Astrocyte (in vitro differentiated cells and primary cell): ENCODE data around the gene MAP7. TPM values are rescaled to one million over a fixed set of nuclear protein-coding genes. Genes with fewer than 3 reads are reported as not detected.

ENCODE experiments used
- DNase-seq: peaks from one replicate; pipeline ENCODE4 v3.0.0-alpha.2; 2010; ENCODE audit warnings: low read depth
- FAIRE-seq: peaks from 2 replicates; lab custom pipeline; 2011; peaks lifted over from hg19 to GRCh38; lab: Jason Lieb, UNC
- H2AFZ ChIP-seq: 2 replicates; pipeline ENCODE4 v1.6.0; 2012; ENCODE audit warnings: low read depth, low read length, inconsistent platforms
- H3K27ac ChIP-seq: 2 replicates; pipeline ENCODE4 v1.5.1; 2011; ENCODE audit warnings: low read depth, low read length, inconsistent platforms
- H3K27me3 ChIP-seq: 2 replicates; pipeline ENCODE4 v1.6.0; 2011; ENCODE audit warnings: low read length, inconsistent platforms; ENCODE audit not compliant: insufficient read depth
- H3K36me3 ChIP-seq: 2 replicates; pipeline ENCODE4 v1.5.1; 2011; ENCODE audit warnings: low read length, inconsistent platforms; ENCODE audit not compliant: insufficient read depth
- H3K4me1 ChIP-seq: 2 replicates; pipeline ENCODE4 v1.5.1; 2011; ENCODE audit warnings: low read length, inconsistent platforms; ENCODE audit not compliant: insufficient read depth
- H3K4me2 ChIP-seq: 2 replicates; pipeline ENCODE4 v1.6.0; 2012; ENCODE audit warnings: low read length, inconsistent platforms
- H3K4me3 ChIP-seq: 2 replicates; pipeline ENCODE4 v1.5.1; 2011; ENCODE audit warnings: low read depth, mild to moderate bottlenecking, low read length, inconsistent platforms; ENCODE audit not compliant: insufficient read depth
- H3K79me2 ChIP-seq: 2 replicates; pipeline ENCODE4 v1.6.0; 2012; ENCODE audit warnings: mild to moderate bottlenecking, low read length, inconsistent platforms; ENCODE audit not compliant: insufficient read depth
- H3K9ac ChIP-seq: 2 replicates; pipeline ENCODE4 v1.6.0; 2012; ENCODE audit warnings: mild to moderate bottlenecking, low read length, inconsistent platforms
- H3K9me3 ChIP-seq: 2 replicates; pipeline ENCODE4 v1.5.1; 2012; ENCODE audit warnings: low read depth, mild to moderate bottlenecking, low read length, inconsistent platforms; ENCODE audit not compliant: insufficient read depth
- H4K20me1 ChIP-seq: 2 replicates; pipeline ENCODE4 v1.6.0; 2012; ENCODE audit warnings: low read length, inconsistent platforms; ENCODE audit not compliant: insufficient read depth
- H3K27ac Mint-ChIP-seq: one replicate; pipeline ENCODE4 v1.8.0; 2021; ENCODE audit warnings: mild to moderate bottlenecking, mixed read lengths; ENCODE audit not compliant: unreplicated experiment
- H3K27me3 Mint-ChIP-seq: one replicate; pipeline ENCODE4 v1.8.0; 2021; ENCODE audit warnings: low read depth, mixed read lengths; ENCODE audit not compliant: unreplicated experiment
- H3K36me3 Mint-ChIP-seq: one replicate; pipeline ENCODE4 v1.8.0; 2021; ENCODE audit warnings: low read depth, mixed read lengths; ENCODE audit not compliant: unreplicated experiment
- H3K4me1 Mint-ChIP-seq: one replicate; pipeline ENCODE4 v1.8.0; 2021; ENCODE audit warnings: low read depth, mixed read lengths; ENCODE audit not compliant: unreplicated experiment
- H3K4me3 Mint-ChIP-seq: one replicate; pipeline ENCODE4 v1.8.0; 2021; ENCODE audit warnings: mild to moderate bottlenecking, moderate library complexity, mixed read lengths; ENCODE audit not compliant: unreplicated experiment
- H3K9me3 Mint-ChIP-seq: one replicate; pipeline ENCODE4 v1.8.0; 2021; ENCODE audit warnings: mild to moderate bottlenecking, mixed read lengths; ENCODE audit not compliant: unreplicated experiment
- CTCF ChIP-seq: IDR thresholded peaks from 2 replicates; pipeline ENCODE4 v1.5.1; 2011; ENCODE audit warnings: low read depth, mild to moderate bottlenecking, inconsistent platforms, low read length, moderate library complexity; ENCODE audit not compliant: insufficient read depth
- EZH2 ChIP-seq: IDR thresholded peaks from 2 replicates; pipeline ENCODE4 v1.6.1; 2012; ENCODE audit warnings: mild to moderate bottlenecking, low read length, inconsistent platforms; ENCODE audit not compliant: insufficient read depth
- total RNA-seq: library from RNA; stranded (reverse); gene quantifications from 2 replicates; pipeline ENCODE4 v1.2.1, GENCODE V29; 2021

The MAP7 gene
- total RNA-seq, 1 donor from 2014 or later: 3.3 TPM

- Histone ChIP-seq H2AFZ (no peak overlapping the region), H3K79me2 (no peaks in the 10 kb centered on the region), H3K27ac (no peak overlapping the region), H3K9ac (no peak overlapping the region), H3K4me2 (no peak overlapping the region), H3K27me3 (no peaks in the 10 kb centered on the region), H3K4me1 (no peaks in the 10 kb centered on the region), H4K20me1 (no peaks in the 10 kb centered on the region), H3K4me3 (no peak overlapping the region), H3K36me3 (no peaks in the 10 kb centered on the region), H3K9me3 (no peaks in the 10 kb centered on the region)
- H3K27ac Mint-ChIP-seq: no peak overlapping the region
- TF ChIP-seq EZH2 (no peak), CTCF (no peak)
- no peaks in the 10 kb centered on the region for H3K27me3 Mint-ChIP-seq
- FAIRE-seq (no peak), DNase-seq (no peak)
- peaks cover 9% of the 10 kb centered on the region for H3K4me1 Mint-ChIP-seq
- no peaks in the 10 kb centered on the region for H3K9me3 Mint-ChIP-seq
- H3K4me3 Mint-ChIP-seq: no peak overlapping the region
- H3K36me3 Mint-ChIP-seq: no peaks in the 10 kb centered on the region
Measured at GRCh38 chr6:136411453-136412354, 138.5 kb downstream of the MAP7 start.

GRCh38 chr6:136411025-136411325 lies 139.2 kb downstream of the MAP7 start:
- Histone ChIP-seq H4K20me1 (no peaks in the 10 kb centered on the region), H2AFZ (no peak overlapping the region), H3K36me3 (no peaks in the 10 kb centered on the region), H3K9me3 (no peaks in the 10 kb centered on the region), H3K79me2 (no peaks in the 10 kb centered on the region), H3K27me3 (no peaks in the 10 kb centered on the region), H3K4me1 (no peaks in the 10 kb centered on the region), H3K27ac (no peak overlapping the region), H3K4me3 (no peak overlapping the region), H3K4me2 (no peak overlapping the region), H3K9ac (no peak overlapping the region)
- no peak overlapping the region for H3K4me3 Mint-ChIP-seq
- no peaks in the 10 kb centered on the region for H3K36me3 Mint-ChIP-seq
- H3K27me3 Mint-ChIP-seq: no peaks in the 10 kb centered on the region
- FAIRE-seq (no peak), DNase-seq (no peak)
- TF ChIP-seq EZH2: no peak
- TF ChIP-seq CTCF: no peak
- peaks cover 9% of the 10 kb centered on the region for H3K4me1 Mint-ChIP-seq
- no peaks in the 10 kb centered on the region for H3K9me3 Mint-ChIP-seq
- H3K27ac Mint-ChIP-seq: no peak overlapping the region
